Femur (tissue), 1 donor: ENCODE measurements around the gene MISP.

Source experiments
- DNase-seq: peaks from one replicate; pipeline ENCODE4 v3.0.0-alpha.2; 2017

The MISP gene

GRCh38 chr19:778910-779653 is 28.2 kb downstream of the MISP start:
- DNase-seq: peak; percentile 69

- no peak for DNase-seq
Observed at GRCh38 chr19:780935-781334, 30.0 kb downstream of the MISP start.

DNA sequence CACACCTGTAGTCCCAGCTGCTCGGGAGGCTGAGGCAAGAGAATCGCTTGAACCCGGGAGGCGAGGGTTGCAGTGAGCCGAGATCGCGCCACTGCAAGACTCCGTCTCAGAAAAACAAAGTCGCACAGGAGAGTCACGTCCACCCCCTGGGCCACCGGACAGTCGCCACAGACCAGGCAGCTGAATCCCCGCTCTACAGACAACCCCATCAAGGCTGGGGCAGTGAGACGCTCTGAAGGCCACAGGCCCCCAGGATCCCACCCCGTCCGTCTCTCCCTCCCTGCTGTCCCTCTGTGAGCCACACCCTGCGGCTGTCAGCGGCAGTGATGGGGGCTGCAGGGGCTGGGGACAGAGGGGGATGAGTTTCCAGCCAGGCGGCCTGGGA is 30.9 kb downstream of the MISP start:
- no peak for DNase-seq

DNA sequence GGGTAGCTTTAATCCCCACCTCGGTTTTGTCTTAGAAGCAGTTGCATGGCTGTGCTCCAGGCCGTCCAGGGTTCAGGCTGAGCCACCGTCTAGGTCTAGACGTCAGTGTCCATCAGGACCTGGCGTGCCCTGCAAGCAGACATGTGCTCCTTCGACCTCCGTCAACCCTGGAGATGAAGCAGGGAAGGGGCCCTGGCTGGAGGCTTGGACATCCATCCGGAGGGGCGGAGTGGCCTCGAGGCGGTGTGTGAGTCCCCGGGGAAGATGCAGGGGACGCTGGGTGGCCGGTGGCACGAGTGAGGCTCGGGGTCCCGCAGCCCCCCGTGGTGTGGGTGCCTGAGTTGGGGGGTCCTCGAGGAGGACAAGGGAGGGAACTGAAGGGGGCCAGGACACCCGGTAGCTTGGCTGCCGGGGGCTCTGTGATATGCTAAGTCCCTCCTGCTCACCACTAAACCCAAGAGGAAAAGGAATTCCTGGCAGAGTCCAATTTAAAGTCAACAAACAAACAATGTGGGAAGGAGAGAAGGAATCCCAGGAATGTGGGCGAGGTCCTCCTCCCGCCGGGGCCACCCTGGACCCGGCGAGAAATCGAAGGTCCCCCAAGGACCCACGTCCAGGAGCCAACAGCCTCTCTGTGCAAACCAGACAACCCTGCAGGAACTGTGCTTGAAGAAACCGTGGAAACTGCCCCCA is 31.4 kb downstream of the MISP start:
- DNase-seq: no peak

DNA sequence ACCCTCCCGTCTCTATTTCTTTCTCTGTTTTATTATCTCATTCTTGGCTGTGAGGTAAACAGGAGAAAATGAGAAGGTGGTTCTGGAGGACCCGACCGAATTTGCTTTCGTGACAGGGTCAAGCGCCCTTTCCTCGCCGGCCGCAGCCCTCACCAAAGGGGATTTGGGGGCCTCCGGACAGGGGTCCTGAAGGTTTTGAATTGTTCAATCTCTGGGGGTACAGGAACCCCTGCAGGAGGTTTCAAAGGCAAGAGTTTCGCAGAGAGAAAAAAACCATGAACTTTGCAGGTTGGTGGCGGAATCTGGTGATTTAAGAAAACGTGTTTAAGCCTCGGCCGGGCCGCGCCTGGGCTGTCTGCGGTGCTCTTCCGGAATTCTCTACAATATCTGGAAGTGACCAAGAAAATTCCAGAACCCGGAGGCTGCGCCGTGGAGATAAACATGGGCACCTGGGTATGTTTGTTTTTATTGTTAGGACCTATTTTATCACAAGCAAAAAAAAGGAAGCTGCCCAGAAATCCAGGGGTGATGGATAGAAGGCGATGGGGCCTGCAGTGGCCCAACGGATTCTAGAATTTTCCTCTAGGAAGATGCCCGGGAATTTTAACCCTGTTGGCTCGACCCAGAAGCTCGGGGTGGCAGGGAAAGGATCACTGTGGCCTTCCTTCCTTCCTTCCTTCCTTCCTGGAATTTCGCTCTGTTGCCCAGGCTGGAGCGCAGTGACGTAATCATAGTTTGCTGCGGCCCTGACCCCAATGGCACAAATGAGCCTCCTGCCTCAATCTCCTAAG is 32.2 kb downstream of the MISP start:
- no peak for DNase-seq

DNA sequence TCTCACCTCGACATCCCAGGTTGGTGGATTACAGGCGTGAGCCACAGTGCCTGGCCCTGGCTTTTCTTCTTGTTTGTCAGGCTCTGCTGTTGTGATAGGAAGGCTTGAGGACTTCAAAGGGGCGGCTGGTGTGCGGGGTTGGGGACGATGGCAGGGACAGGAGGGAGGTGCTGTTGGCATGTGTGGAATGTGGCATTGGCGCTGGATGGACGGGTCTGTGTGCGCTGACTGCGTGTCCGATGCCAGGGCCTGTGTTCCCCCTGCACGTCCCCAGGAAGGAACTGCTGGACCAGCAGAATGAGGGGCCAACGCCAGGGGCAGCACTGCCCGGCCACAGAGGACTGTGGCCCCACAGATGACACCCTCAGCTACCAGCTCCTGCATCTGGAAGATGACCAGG is 33.6 kb downstream of the MISP start:
- DNase-seq: no peak

- DNase-seq: no peak
Observed at GRCh38 chr19:787536-787935, 36.6 kb downstream of the MISP start.

DNA sequence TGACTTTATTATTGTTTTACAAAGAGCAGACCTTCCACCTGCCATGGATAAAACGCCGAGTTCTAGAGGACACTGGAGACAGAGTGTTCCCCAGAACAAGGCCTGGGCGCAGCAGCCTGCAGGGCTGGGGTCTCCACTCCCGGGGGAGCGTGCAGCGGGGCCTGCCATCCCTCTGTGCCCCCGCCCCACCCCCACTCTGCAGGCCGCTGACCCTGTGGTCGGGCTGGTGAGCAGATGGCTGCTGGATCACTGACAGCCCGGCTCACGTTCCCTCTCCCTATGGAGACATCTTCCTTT is 37.7 kb downstream of the MISP start:
- no peak for DNase-seq

- no peak for DNase-seq
Observed at GRCh38 chr19:788983-789700, 38.2 kb downstream of the MISP start.

- DNase-seq: no peak
Observed at GRCh38 chr19:789701-790060, 38.8 kb downstream of the MISP start.

DNA sequence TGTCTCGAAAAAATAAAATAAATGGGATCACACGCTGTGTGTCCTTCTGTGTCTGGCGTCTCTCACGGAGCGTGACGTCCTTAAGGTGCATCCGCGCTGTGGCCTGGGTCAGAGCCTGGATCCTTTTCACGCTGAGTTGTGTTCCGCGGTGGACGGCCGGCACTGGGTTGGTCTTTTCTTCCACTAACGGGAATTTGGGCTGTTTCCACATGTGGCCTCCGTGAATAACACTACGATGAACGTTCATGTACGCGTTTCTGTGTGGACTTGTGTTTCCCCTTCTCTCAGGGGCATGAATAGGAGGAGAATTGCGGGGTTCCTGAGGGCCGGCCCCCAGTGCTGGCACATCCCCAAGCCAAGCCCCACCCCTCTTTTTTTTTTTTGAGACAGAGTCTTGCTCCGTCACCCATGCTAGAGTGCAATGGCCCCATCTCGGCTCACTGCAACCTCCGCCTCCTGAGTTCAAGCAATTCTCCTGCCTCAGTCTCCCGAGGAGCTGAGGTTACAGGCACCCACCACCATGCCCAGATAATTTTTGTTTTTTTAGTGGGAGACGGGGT is 40.2 kb downstream of the MISP start:
- no peak for DNase-seq

- DNase-seq: no peak
Observed at GRCh38 chr19:791567-792305, 40.8 kb downstream of the MISP start.

- DNase-seq: peak; percentile 35
Observed at GRCh38 chr19:792306-792885, 41.5 kb downstream of the MISP start.

DNA sequence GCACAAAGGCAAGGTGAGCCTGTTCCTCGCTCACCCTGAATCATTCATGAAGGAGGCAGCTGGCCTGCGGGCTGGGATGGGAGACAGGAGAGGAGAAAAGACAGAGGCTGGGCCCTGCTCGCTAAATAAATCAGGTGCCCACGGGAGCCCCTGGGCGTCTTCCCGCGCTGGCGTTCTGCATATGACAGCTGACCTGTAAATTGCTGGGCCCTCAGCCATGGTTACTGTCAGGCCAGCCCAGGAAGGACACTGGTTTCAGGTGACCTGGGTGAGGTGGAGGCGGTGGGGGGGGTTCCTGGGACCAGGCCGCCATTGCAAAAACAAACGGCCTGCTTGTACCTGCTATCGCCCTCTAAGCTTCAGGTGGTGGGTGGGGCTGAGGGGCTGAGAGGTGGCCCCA is 42.9 kb downstream of the MISP start:
- DNase-seq: no peak

DNA sequence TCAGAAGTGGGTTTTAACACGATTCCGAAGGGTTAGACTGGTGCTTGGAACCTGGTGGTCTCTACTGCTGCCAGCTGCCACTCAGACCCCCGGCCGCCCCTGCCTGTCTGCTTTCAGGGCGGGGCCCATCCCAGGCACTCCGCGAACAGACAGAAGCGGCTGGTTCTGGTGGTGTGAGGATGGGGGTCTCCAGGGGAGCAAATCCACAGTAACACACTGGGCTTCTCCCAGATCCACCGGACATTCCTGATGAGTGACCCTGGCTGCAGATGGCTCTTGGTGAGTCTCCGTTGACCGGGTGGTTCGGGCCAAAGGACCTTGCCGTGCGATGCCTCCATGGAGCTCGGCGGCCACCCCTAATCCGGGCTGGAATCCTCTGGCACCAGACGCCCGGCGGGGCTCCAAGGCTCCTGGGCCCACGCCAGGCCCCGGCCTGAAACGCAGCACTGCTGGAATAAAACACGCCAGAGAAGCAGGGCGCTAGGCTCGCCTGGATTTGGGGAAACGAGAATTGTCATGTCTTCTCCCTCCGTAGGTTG is 44.2 kb downstream of the MISP start:
- DNase-seq: peak; percentile 75

DNA sequence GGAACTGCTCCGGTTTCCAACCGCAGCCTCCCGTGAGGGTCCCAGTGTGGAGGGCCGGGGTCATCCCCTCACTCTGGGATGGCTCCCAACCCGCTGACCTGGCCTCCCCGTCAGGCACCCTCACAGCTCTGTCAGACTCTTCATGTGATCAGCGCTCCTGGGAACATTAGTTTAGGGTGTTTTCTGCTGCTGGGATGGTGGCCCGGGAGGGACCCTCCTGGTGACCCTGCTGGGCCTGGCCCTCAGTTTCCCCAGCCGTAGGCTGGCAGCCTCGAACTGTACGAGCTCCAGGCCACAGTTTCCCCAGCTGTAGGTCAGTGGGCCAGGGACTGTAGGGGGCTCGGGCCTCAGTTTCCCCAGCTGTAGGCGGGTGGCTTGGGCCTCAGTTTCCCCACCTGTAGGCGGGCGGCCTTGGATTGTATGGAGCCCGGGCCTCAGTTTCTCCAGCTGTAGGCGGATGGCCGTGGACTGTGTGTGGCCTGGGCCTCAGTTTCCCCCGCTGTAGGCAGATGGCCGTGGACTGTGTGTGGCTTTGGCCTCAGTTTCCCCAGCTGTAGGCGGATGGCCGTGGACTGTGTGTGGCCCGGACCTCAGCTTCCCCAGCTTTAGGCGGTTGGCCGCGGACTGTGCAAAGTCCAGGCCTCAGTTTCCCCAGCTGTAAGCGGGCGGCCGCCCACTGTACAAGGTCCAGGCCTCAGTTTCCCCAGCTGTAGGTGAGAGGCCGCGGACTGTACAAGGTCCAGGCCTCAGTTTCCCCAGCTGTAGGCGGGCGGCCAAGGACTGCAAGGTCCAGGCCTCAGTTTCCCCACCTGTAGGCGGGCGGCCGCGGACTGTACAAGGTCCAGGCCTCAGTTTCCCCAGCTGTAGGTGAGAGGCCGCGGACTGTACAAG is 45.0 kb downstream of the MISP start:
- no peak for DNase-seq

DNA sequence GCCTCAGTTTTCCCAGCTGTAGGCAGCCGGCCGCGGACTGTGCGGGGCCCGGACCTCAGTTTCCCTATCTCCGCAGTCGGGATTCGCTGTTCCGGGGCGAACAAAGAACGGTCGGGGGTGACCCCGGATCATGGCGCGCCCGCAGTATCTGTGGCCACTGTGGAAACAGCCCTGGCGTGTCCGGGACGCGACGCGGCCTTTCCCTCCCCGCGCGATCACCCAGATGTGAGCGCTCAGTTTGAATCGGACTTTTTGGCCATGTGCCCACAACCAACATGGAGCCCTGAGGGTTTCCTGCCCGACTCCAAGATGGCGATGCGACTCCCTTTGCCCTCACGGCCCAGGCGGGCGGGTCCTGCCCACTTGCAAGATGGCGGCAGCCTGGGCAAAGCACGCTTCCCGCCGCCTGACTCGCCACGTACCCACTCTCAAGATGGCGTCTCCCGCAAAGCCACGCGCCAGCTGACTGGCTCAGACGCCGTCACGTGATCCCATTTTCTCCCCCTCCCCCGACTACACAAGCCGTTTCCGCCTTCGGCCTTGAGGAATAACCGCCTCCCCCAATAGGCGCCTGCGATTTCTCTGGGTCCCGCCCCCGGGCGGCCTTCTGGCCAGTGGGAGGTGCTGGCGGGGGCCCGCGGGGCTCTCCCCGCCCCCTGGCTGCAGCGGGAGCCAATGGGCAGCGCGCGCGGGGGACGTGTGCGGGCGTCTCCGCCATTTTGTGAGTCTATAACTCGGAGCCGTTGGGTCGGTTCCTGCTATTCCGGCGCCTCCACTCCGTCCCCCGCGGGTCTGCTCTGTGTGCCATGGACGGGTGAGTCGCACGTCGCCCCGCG is 46.0 kb downstream of the MISP start, which contains the start of gene PTBP1:
PTBP1 (plus strand) TSS at position 761 of the 836 bp plus-strand sequence; CDS start at position 807, 46 bp downstream.
- peak; percentile 100 for DNase-seq

DNA sequence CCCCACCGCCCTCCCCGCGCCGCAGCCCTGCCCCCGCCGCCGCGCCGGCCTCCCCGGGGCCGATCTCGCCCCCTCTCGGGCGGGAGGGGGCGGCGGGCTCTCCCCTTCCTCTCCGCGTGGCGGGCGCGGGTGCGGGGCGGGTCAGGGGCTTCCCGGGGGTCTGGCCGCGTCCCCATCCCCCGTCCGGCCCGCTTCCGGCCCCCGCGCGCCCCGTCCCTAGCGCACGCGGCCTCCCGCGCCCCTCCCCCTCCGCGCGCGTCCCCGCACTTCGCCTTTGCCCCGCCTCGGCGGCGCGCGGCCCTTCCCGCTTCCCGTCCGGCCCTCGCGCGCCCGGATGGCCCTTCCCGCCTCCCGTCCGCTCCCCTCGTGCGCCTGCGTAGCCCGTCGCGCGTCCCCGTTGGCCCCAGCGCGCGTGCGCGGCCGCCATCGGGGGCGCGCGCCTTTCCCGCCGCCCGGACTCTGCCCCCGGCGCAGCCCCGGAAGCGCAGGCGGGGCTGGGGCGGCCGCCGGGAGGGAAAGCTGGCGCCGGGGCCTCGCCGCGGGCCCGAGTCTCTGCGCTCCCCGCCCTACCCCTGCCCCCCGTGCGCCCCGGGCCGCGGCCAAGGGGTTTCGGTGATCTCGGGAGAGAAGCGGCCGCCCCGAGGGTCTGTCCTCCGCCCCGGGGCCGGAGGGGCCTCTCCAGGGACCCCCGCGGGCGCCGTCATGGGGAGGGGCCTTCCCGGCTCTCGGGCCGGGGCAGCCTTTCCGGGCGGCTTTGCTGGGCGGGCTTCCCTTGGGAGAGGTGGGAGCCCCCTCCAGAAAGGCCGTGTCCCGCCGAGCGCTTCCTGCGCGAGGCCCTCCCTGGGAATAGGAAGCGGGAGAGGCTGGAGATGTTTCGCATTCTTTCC is 46.9 kb downstream of the MISP start:
- peak; percentile 93 for DNase-seq
